HG03103 (cell line): ENCODE measurements around the gene HES5.

ENCODE experiments used
- ATAC-seq: cut with Tn5 transposase; IDR thresholded peaks from one replicate; pipeline ENCODE4 v1.9.1; 2021; ENCODE audit warnings: low read depth; ENCODE audit not compliant: unreplicated experiment

Gene HES5

GRCh38 chr1:2547210-2548067 lies 17.4 kb upstream of the HES5 start:
- peak; percentile 3 for ATAC-seq

DNA sequence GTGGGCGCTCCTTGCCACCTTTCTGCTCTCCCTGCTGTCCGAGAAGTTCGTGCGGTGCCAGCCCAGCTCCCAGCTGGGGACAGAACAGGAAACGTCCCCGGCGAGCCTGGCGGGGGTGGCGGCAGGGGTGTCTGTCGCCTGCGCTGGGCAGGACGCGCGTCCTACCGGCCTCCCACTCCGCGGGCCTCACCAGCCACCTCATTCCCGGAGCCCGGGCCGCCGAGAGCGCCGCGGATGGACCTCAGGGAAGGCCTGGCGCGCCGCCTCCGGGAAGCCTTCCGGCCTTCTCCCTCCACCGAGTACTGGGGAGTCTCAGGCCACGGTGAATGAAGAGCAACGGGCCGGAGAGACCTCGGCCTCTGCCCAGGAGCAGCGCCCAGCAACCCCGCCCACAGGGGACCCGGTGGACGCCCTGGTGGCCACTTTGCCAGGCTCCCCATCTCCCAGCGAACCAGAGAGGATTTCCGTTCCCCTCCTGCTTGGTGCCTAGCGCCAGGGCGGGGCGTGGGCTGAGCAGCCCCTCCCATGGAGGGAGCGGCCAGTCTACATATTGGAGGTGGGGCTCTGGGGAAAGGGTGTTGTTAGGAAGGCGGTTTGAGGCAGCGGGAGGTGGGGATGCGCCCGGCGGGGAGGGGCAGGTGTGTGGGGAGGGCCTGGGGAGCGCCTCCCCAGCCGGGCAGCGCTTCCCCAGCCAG lies 16.6 kb upstream of the HES5 start:
- peak; percentile 29 for ATAC-seq

- peak; percentile 31 for ATAC-seq
These were observed 15.9 kb upstream of the HES5 start for GRCh38 chr1:2545754-2546514.

GRCh38 chr1:2544875-2545640 lies 15.0 kb upstream of the HES5 start:
- no peak for ATAC-seq

DNA sequence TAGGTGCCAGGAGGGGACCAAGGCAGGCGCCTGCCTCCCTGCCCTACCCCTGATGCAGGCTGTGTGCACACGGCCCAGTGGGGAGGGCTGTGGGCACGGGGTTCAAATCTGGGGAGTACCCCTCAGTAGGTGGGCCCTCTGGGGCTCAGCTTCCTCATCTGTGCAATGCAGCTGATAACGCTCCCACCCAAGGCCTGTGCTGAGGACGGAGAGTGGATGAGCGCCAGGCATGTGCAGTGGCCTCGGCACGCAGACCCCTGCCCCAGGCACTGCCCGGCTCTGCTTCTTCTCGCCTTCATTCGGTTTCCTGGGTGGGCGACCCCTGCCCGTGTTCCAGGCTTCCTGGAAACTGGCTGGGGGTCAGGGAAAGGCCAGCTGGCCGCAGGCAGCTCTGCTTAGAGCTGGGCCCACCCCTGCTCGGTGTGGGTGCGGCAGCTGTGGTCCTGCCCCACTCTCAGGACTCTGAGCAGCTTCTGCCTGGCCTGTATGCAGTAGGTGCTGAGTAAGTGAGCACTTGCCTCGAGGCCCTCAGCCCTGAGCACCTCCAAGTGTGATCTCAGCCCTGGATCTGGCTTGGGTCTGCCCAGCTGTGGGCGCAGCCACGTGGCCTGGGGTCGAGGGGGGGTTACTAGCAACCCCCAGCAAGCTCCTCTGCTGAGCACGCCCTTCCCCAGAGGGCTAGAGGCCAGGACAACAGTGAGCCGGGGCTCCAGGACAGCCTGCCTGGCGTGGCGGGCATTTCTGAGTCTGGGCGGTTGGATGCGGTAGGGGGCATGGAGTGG lies 14.2 kb upstream of the HES5 start:
- no peak for ATAC-seq

- no peak for ATAC-seq
These were observed 13.6 kb upstream of the HES5 start for GRCh38 chr1:2543543-2544092.

GRCh38 chr1:2542246-2542915 lies 12.3 kb upstream of the HES5 start:
- no peak for ATAC-seq

DNA sequence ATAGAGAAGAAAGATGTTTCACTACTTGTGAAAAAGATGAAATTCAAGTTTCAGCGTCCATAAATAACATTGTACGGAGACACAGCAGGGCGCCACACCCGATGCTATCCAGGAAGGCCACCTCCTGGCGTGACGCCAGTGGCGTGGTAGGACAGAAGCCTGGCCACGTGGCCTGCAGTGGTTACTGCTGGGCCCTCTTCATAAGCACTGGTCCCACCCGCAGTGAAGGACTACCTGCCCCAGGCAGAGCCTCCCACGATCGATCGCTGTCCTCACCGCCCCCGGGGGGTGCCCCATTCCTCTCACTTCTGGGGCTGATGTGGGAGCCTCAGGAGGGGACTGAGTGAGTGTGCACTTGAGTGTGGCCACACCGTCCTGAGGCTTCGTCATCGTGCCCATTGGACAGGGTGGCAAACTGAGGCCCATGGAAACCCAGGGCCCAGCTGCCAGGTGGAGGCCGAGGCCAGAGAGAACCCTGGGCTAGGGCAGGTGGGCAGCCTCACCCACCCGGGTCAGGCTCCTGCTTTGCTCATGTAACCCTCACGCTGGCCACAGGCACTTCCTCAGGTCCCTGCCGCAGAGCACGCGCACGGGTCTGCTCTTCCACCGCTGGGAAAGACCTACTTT lies 11.7 kb upstream of the HES5 start:
- ATAC-seq = no peak

- ATAC-seq = no peak
These were observed 10.9 kb upstream of the HES5 start for GRCh38 chr1:2540816-2541492.

DNA sequence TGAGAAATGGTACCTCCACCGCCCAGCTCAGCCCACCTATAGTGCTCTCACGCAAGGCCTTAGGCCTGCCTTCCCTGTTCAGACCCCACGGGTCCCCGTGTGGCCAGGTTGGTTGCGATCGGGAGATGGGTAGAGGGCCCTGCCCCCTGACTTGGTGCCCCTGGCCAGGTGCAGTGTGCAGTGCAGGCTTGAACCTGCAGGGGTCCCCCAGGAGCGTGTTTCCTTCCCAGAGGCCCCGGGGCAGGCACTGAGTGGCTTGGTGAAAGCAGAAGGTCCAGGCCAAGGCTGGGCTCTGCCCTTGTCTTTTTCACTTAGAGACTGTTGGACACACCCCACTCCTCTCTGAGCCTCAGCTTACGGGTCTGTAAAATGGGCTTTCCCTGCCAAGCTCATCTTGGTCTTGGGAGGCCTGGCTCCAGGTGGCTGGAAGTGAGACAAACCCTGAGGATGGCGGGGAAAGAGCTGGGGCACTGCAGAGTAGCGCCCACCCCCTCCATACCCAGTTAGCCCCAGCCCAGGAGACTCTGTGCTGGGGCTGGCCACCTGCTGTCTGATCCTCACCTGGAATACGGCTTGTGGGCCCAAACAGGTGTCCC lies 9.3 kb upstream of the HES5 start:
- no peak for ATAC-seq

- no peak for ATAC-seq
These were observed 8.8 kb upstream of the HES5 start for GRCh38 chr1:2538872-2539271.

- ATAC-seq = no peak
These were observed 8.3 kb upstream of the HES5 start for GRCh38 chr1:2538376-2538775.

- no peak for ATAC-seq
These were observed 7.7 kb upstream of the HES5 start for GRCh38 chr1:2537784-2538115.

DNA sequence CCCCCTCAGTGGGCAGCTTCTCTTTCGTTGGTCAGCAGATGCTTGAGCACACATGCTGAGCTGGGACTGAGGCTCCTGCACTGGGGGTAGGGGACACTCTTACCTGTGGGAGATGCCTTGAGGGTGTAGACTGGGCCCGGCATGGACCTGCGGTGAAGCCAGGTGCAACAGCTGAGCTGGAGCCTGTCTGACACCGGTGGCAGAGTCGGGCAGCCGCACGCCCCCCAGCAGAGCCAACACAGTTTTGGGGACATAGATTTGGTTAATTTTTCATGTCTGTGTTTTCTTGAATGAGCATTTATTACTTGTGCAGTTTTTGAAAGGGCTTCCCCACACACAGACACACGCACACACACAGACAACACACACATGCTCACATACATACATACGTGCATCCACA lies 5.9 kb upstream of the HES5 start:
- no peak for ATAC-seq

DNA sequence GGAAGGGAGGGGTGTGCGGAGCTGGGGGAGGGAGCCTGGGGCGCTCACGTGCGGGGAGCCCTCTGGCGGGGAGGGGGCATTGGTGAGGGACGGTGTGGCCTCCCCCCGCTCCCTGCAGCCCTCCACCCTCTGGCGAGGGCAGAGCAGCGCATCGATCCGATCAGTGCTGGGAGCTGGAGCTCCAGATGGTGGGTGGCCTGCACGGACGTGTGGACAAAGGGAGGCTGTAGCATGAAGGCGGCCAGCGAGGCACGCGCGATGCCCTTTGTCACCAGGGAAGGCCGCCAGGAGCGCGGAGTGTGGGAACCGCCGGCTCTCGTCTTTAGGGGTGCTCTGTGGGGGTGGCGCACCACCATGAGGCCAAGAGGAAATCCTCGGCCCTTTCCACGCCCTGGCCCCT lies 5.4 kb upstream of the HES5 start:
- no peak for ATAC-seq

DNA sequence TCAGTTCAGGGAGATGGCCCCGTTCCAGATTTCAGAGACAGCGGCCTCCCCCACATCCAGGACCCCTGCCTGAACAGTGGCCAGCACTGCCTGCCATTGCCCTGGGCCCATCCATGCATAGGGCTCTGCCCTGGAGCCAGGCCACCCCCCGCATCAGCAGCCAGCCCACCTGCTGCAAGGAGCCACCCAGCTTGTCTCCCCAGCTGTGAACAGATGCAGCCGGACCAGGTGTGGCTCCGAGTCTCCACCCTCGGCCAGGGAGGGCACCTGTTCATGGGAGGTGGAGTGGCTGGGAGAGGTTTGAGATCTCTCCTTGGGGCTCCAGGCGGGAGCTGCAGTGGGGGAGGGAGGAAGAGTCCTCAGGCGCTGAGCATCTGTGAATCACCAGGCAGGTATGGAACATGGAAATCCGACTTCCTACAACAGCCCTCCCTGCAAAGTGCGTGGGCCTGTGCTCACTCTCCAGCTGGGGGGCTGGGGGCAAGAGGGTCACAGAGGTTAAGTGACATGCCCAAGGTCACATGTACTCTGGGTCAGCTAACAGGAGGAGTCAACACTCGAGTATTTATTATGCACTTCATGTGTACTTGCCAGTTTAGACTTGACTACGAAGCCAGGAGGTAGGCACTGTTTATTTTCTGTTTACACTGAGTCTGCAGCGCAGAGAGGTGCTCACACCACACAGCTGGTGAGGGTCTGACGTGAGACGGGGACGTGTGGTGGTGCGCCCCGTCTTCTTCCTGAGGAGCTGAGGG lies 4.8 kb upstream of the HES5 start:
- ATAC-seq = no peak

GRCh38 chr1:2534315-2534686 lies 4.2 kb upstream of the HES5 start:
- ATAC-seq = no peak
